GM12874 (cell line): Measurements from ENCODE around the gene PNPLA1.

Source experiments
- CTCF ChIP-seq: IDR thresholded peaks from 2 replicates; pipeline ENCODE4 v1.5.1; 2011; ENCODE audit warnings: low read depth, mild to moderate bottlenecking, control low read depth, low read length, moderate library complexity; ENCODE audit not compliant: insufficient read depth

The PNPLA1 gene

DNA sequence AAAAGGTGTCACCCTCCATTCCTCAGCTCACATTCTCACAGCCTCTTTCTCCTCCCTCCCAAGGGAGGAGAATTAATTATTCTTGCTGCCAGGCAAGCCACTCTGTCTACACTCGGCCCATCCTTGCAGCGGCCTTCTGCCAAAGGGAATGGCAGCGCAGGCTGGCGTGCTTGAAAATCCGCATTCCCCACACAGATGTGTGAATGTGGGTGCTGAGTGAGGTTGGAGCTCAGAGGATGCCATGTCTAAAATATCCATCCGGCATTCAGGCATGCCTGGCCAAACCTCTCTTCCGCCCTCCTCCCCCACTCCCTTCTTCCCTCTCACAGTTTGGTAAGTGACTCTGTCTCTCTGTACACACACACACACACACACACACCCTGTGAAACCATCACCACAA is 27.7 kb downstream of the PNPLA1 start:
- no peak for TF ChIP-seq CTCF

DNA sequence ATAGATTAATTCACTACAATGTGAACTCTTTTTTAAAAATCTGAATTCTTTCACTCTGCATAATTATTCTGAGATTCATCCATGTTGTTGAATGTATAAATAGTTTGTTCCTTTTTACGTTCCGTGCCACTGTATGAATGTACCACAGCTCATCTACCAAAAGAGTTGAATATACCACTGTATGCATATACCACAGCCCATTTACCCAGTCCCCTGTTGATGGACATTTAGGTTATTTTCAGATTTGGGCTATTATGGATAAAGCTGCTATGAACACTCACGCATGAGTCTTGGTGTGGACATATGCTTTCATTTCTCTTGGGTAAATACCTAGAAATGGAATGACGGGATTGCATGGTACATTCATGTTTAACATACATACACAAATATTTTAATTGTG is 28.2 kb downstream of the PNPLA1 start:
- no peak for TF ChIP-seq CTCF

DNA sequence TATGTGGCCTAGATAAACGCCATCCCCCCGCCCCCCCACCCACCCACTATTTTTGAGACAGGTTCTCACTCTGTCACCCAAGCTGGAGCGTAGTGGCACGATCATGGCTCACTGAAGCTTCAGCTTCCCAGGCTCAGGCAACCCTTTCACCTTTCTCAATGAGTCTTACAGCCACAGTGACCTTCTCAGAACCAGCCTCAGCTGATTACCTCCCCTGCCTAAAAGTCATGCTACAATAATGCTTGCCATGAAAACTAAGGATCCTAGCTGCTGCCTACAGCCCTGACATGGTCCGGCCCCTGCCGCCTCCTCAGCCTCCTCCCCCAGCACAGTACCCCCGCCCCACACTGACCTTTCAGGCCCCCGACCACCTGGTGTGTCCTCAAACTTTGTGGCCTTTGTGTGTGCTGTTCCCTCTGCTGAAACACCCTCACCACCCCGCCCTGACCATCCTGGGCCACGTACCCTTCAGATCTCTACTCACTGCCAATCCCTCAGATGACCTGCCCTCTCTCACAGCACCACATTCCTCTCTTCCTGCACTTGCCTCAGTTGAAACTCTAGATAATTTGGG is 31.3 kb downstream of the PNPLA1 start:
- TF ChIP-seq CTCF: no peak

GRCh38 chr6:36301781-36302180 is 31.9 kb downstream of the PNPLA1 start:
- no peak for TF ChIP-seq CTCF

GRCh38 chr6:36302227-36302976 is 32.5 kb downstream of the PNPLA1 start:
- peak; percentile 94 for TF ChIP-seq CTCF

DNA sequence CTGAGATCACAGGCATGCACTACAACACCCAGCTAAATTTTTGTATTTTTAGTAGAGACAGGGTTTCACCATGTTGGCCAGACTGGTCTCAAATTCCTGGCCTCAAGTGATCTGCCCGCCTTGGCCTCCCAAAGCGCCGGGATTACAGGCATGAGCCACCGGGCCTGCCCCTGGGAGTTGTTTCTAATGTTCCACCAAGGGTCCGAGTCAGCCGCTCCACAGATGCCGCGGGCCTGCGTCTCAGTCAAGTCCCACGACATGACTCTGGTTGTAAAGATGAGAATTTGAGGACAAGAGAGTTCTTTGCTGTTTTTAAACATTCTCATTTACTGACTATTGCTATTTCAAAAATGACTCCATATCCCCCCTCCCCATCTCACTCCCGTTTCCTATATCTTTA is 36.0 kb downstream of the PNPLA1 start:
- TF ChIP-seq CTCF: no peak

DNA sequence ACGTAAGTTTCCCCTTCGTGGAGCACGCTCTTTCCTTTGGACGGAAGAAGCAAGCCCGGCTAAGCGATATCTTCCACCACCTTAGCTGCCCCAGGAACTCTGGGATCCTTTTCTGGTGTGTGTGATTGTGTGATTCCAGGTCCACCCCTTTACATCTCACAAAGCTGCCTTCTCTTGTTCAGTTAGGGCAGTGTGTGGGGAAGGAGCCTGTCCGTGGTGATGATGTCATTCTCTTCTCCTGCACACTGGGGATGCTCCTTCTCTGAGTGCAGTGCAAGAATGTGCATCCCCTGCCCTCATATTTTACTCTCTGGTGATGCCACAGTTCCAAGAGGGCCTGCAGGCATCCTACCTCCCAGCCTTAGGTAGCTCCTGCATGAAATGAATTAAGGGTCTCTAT is 36.5 kb downstream of the PNPLA1 start:
- TF ChIP-seq CTCF: no peak

DNA sequence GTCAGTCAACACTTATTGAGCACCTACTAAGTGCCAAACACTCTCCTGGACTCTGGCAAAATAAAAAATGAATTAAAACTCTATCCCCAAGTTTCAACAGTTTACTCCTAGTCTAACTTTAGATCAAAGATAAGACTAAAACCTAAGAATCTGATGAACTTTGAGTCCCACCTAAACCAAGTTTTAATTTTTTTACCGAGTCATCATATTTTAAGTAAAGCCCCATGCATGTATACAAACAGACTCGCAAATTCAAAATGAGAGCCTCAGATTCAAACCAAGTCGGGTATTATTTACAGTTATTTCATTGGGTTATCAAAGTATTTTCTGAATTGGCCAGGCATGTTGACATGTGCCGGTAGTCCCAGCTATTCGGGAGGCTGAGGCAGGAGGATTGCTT is 38.7 kb downstream of the PNPLA1 start:
- TF ChIP-seq CTCF: no peak
